H1 (cell line): ENCODE data around the gene RNF214. TPM values are rescaled to one million over a fixed set of nuclear protein-coding genes. Genes with fewer than 3 reads are reported as not detected.

Experiments used
- CTCF ChIA-PET: fragments of 300-600 bp; sonication (Branson Sonifier 250); formaldehyde crosslinking; loops from one replicate; lab custom pipeline; 2021; ENCODE audit not compliant: partially characterized antibody; lab: Charles Lee
- POLR2A ChIA-PET: fragments of 300-600 bp; sonication (Branson Sonifier 250); formaldehyde crosslinking; loops from one replicate; lab custom pipeline; 2021; ENCODE audit warnings: inconsistent platforms; ENCODE audit not compliant: partially characterized antibody; lab: Charles Lee
- DNase-seq, 2 experiments: peaks; one replicate each; pipeline versions ENCODE4 v3.0.0 to v3.0.0-alpha.2; 2010 to 2022; ENCODE audit warnings: low spot score in 2 of 2, low read depth in 1 of 2, mixed read lengths in 1 of 2
- FAIRE-seq: peaks from 2 replicates; lab custom pipeline; 2011; peaks lifted over from hg19 to GRCh38; lab: Jason Lieb, UNC
- H2AFZ ChIP-seq: 2 replicates; pipeline ENCODE4 v1.8.1; 2012; ENCODE audit warnings: low read length, inconsistent platforms
- H2AK5ac ChIP-seq: 2 replicates; pipeline ENCODE4 v1.6.1; 2013; ENCODE audit warnings: low read depth, low read length
- H2BK120ac ChIP-seq: replicated peaks from 2 replicates; pipeline ENCODE3; 2013; ENCODE audit warnings: low read depth, low read length, inconsistent platforms
- H2BK12ac ChIP-seq: 2 replicates; pipeline ENCODE4 v1.6.1; 2013; ENCODE audit warnings: low read depth, low read length
- H2BK15ac ChIP-seq: 2 replicates; pipeline ENCODE4 v1.6.1; 2013; ENCODE audit warnings: low read length
- H2BK20ac ChIP-seq: 2 replicates; pipeline ENCODE4 v1.6.1; 2013; ENCODE audit warnings: low read length
- H2BK5ac ChIP-seq: 2 replicates; pipeline ENCODE4 v1.6.1; 2013; ENCODE audit warnings: low read depth, low read length
- H3K14ac ChIP-seq: 2 replicates; pipeline ENCODE4 v1.6.1; 2013; ENCODE audit warnings: inconsistent platforms; ENCODE audit not compliant: insufficient read length
- H3K18ac ChIP-seq: 2 replicates; pipeline ENCODE4 v1.6.1; 2013; ENCODE audit warnings: low read length; ENCODE audit errors: extremely low read depth
- H3K23ac ChIP-seq: 2 replicates; pipeline ENCODE4 v1.6.1; 2013; ENCODE audit warnings: inconsistent platforms; ENCODE audit not compliant: insufficient read length
- H3K23me2 ChIP-seq: 2 replicates; pipeline ENCODE4 v1.6.1; 2013; ENCODE audit warnings: low read depth, low read length
- H3K27ac ChIP-seq: 2 replicates; pipeline ENCODE4 v1.6.1; 2011; ENCODE audit warnings: low read depth, low read length, inconsistent platforms
- H3K27me3 ChIP-seq, 4 experiments: replicated peaks in 1 of 4; 1 replicate in 1 of 4; 2 replicates in 3 of 4; pipeline versions ENCODE4 v1.6.1 to v1.8.1; 2011 to 2013; ENCODE audit warnings: low read length in 3 of 4, mild to moderate bottlenecking in 3 of 4, inconsistent platforms in 2 of 4, mixed read lengths in 2 of 4, moderate library complexity in 1 of 4; ENCODE audit not compliant: control insufficient read depth in 3 of 4, insufficient read depth in 3 of 4; ENCODE audit errors: extremely low read depth in 1 of 4
- H3K36me3 ChIP-seq, 4 experiments: 2 replicates each; pipeline versions ENCODE4 v1.6.1 to v1.8.1; 2011 to 2013; ENCODE audit warnings: mild to moderate bottlenecking in 4 of 4, low read length in 3 of 4, moderate library complexity in 2 of 4, control low read depth in 1 of 4, inconsistent platforms in 1 of 4; ENCODE audit not compliant: insufficient read depth in 4 of 4, control insufficient read depth in 2 of 4
- H3K4ac ChIP-seq: replicated peaks from 2 replicates; pipeline ENCODE3; 2013; ENCODE audit warnings: low read length, low read depth, mixed read lengths, inconsistent platforms; ENCODE audit not compliant: insufficient read length
- H3K4me1 ChIP-seq, 4 experiments: replicated peaks in 1 of 4; 1 replicate in 1 of 4; 2 replicates in 3 of 4; pipeline versions ENCODE4 v1.6.1 to v1.8.1; 2011 to 2013; ENCODE audit warnings: low read length in 3 of 4, inconsistent platforms in 2 of 4, mixed read lengths in 1 of 4; ENCODE audit not compliant: insufficient read depth in 4 of 4, control insufficient read depth in 3 of 4
- H3K4me2 ChIP-seq, 2 experiments: 2 replicates each; pipeline versions ENCODE4 v1.6.1 to v1.8.1; 2011 to 2013; ENCODE audit warnings: low read depth in 2 of 2, low read length in 2 of 2, control low read depth in 1 of 2, inconsistent platforms in 1 of 2, mild to moderate bottlenecking in 1 of 2; ENCODE audit not compliant: insufficient read depth in 1 of 2
- H3K4me3 ChIP-seq, 4 experiments: fragments of 200-600, 300-600 bp in 1 of 4; sonication (generic), shearing (Covaris generic), sonication (Bioruptor Twin) in 1 of 4; 2 replicates each; pipeline versions ENCODE4 v1.5.1 to v1.8.1; 2011 to 2016; ENCODE audit warnings: low read length in 4 of 4, low read depth in 3 of 4, control low read depth in 2 of 4, inconsistent platforms in 2 of 4, mild to moderate bottlenecking in 2 of 4, mixed read lengths in 1 of 4, moderate library complexity in 1 of 4; ENCODE audit not compliant: insufficient read depth in 2 of 4; ENCODE audit errors: extremely low read depth in 1 of 4
- H3K56ac ChIP-seq: replicated peaks from 2 replicates; pipeline ENCODE3; 2013; ENCODE audit warnings: low read depth, mild to moderate bottlenecking, mixed read lengths, low read length, inconsistent platforms; ENCODE audit not compliant: insufficient read length
- H3K79me1 ChIP-seq: 2 replicates; pipeline ENCODE4 v1.6.1; 2013; ENCODE audit warnings: low read depth, low read length, control low read depth
- H3K79me2 ChIP-seq, 2 experiments: 2 replicates each; pipeline versions ENCODE4 v1.6.1 to v1.8.1; 2012 to 2013; ENCODE audit warnings: low read length in 2 of 2, mild to moderate bottlenecking in 2 of 2, inconsistent platforms in 1 of 2; ENCODE audit not compliant: insufficient read depth in 2 of 2, control insufficient read depth in 1 of 2
- H3K9ac ChIP-seq, 4 experiments: replicated peaks in 1 of 4; 1 replicate in 1 of 4; 2 replicates in 3 of 4; pipeline versions ENCODE4 v1.6.1 to v1.8.1; 2011 to 2013; ENCODE audit warnings: low read depth in 3 of 4, low read length in 3 of 4, control low read depth in 2 of 4, mild to moderate bottlenecking in 2 of 4, moderate library complexity in 2 of 4, inconsistent platforms in 1 of 4; ENCODE audit errors: extremely low read depth in 1 of 4
- H3K9me3 ChIP-seq, 2 experiments: 2 replicates each; pipeline versions ENCODE4 v1.6.1 to v1.8.1; 2012 to 2013; ENCODE audit warnings: mild to moderate bottlenecking in 2 of 2, moderate library complexity in 2 of 2, control low read depth in 1 of 2, inconsistent platforms in 1 of 2, low read depth in 1 of 2, low read length in 1 of 2, mixed read lengths in 1 of 2; ENCODE audit not compliant: insufficient read depth in 2 of 2
- H4K20me1 ChIP-seq, 2 experiments: replicated peaks in 1 of 2; 2 replicates each; pipeline versions ENCODE3 to v1.8.1; 2011 to 2013; ENCODE audit warnings: inconsistent platforms in 2 of 2, low read length in 2 of 2, mild to moderate bottlenecking in 1 of 2; ENCODE audit not compliant: insufficient read depth in 2 of 2, control insufficient read depth in 1 of 2
- H4K5ac ChIP-seq: 2 replicates; pipeline ENCODE4 v1.6.1; 2013; ENCODE audit warnings: low read length, low read depth, mixed read lengths, inconsistent platforms; ENCODE audit not compliant: insufficient read length
- H4K8ac ChIP-seq: 2 replicates; pipeline ENCODE4 v1.8.0; 2013; ENCODE audit warnings: mild to moderate bottlenecking, moderate library complexity, low read length, inconsistent platforms; ENCODE audit not compliant: insufficient read depth; ENCODE audit errors: extremely low read depth
- H4K91ac ChIP-seq: replicated peaks from 2 replicates; pipeline ENCODE3; 2013; ENCODE audit warnings: low read length, mixed read lengths, inconsistent platforms; ENCODE audit not compliant: insufficient read length
- ASH2L ChIP-seq: fragments of 200-600, 300-600 bp; sonication (generic); IDR thresholded peaks from one replicate; pipeline ENCODE4 v1.7.1; 2017; ENCODE audit warnings: low read length
- CREB1 ChIP-seq: IDR thresholded peaks from 2 replicates; pipeline ENCODE4 v1.6.1; 2012; ENCODE audit warnings: inconsistent platforms
- RFX5 ChIP-seq: IDR thresholded peaks from 2 replicates; pipeline ENCODE4 v1.6.1; 2011; ENCODE audit warnings: low read depth, low read length, improper control_type of control experiment, borderline replicate concordance
- WGBS, 2 experiments: shearing (Covaris generic) in 1 of 2; methylation state at CpG; one replicate each; pipeline versions ENCODE4 v1.1.6 to v1.1.7; 2013 to 2015; ENCODE audit warnings: low lambda C conversion rate in 2 of 2, mixed read lengths in 2 of 2, inconsistent platforms in 1 of 2, low coverage in 1 of 2, missing lambda C conversion rate in 1 of 2; ENCODE audit not compliant: insufficient replicate concordance in 2 of 2, insufficient coverage in 1 of 2, insufficient read length in 1 of 2; ENCODE audit errors: extremely low coverage in 1 of 2, missing lambda C conversion rate in 1 of 2; 5-methylcytosine and 5-hydroxymethylcytosine counted together
- polyA plus RNA-seq, 7 experiments: library from polyadenylated mRNA; depleted of rRNA in 3 of 7; stranded (reverse) in 5 of 7; unstranded in 2 of 7; fragments of >200 nt in 5 of 7; fragments of 200-250 nt in 2 of 7; gene quantifications; 1 replicate in 5 of 7; 2 replicates in 1 of 7; 4 replicates in 1 of 7; pipeline versions ENCODE4 v1.2.1 to v1.2.3, GENCODE V29; 2011 to 2013; ENCODE audit warnings: missing spikeins in 2 of 7, mixed read lengths in 2 of 7
- total RNA-seq: library from RNA; stranded (reverse); fragmentation: NEBNext Ultra II Directional; extraction: Animal tissue kit (Norgen Biotek cat#: 25700); gene quantifications from 2 replicates; pipeline ENCODE4 v1.2.1, GENCODE V29; 2021

RNF214 gene
- total and polyA plus RNA-seq, 2 of the 8 experiments (the other 6 are each of a cell fraction or from before 2014, with no cell fraction given), result 34.9 to 35.6 TPM

- ChIA-PET CTCF (interaction anchor here (1.0 to 1.6 kb wide), 2 partner anchors 17 to 18 kb away, joined by 3 to 4 read pairs; no protein-coding TSS in a partner anchor), POLR2A (interaction anchor here (1.1 to 1.5 kb wide), 2 partner anchors 14 to 17 kb away, joined by 3 to 6 read pairs; no protein-coding TSS in a partner anchor)
- Histone ChIP-seq H2BK20ac (no peak overlapping the region), H3K79me2 (no peaks in the 10 kb centered on the region), H3K27ac (no peak overlapping the region), H3K9ac (no peak overlapping the region), H3K4me1 (no peaks in the 10 kb centered on the region), H2BK15ac (no peak overlapping the region), H2BK12ac (no peak overlapping the region), H4K5ac (no peak overlapping the region), H2AFZ (no peak overlapping the region), H2BK5ac (no peak overlapping the region), H2BK120ac (no peak overlapping the region), H4K91ac (no peak overlapping the region), H3K4ac (no peak overlapping the region), H3K36me3 (peaks cover 16 to 67% (median 40%) of the 10 kb centered on the region in 4 experiments), H3K23ac (no peak overlapping the region), H3K79me1 (no peaks in the 10 kb centered on the region), H3K14ac (no peak overlapping the region), H3K18ac (no peak overlapping the region), H3K9me3 (no peaks in the 10 kb centered on the region), H2AK5ac (no peak overlapping the region), H4K8ac (no peak overlapping the region), H3K23me2 (no peaks in the 10 kb centered on the region), H3K4me3 (no peak overlapping the region), H3K4me2 (no peak overlapping the region), H3K27me3 (no peaks in the 10 kb centered on the region), H3K56ac (no peak overlapping the region), H4K20me1 (no peaks in the 10 kb centered on the region)
- no peak for DNase-seq
- no peak for FAIRE-seq
- WGBS, 2 experiments, result 86% methylated on average over 1 of the region's 2 CpGs; no CpG with 5 or more reads in 1 of the 2 experiments
- TF ChIP-seq ASH2L (no peak), CREB1 (no peak), RFX5 (no peak)
Observed at GRCh38 chr11:117286588-117286987, 54.1 kb downstream of the RNF214 start.
